Panc1 (cell line): ENCODE data around the gene RARB. TPM values are rescaled to one million over a fixed set of nuclear protein-coding genes. Genes with fewer than 3 reads are reported as not detected.

ENCODE experiments used
- ATAC-seq: fragments of 200-7000 bp; cut with Tn5 transposase; 2 replicates; pipeline ENCODE4 v1.9.1; 2020; ENCODE audit warnings: mild to moderate bottlenecking, moderate library complexity
- BruUV-seq: library from RNA; stranded (reverse); fragments of 400-500 nt; replicated peaks from 2 replicates; lab custom pipeline; 2021; lab: Mats Ljungman, UMichigan
- CTCF ChIA-PET: fragments of 300-600 bp; sonication (Branson Sonifier 250); formaldehyde crosslinking; loops from one replicate; lab custom pipeline; 2022; ENCODE audit warnings: antibody characterized with exemption; lab: Charles Lee
- POLR2A ChIA-PET: fragments of 300-600 bp; sonication (Branson Sonifier 250); formaldehyde crosslinking; loops from one replicate; lab custom pipeline; 2022; ENCODE audit warnings: antibody characterized with exemption; lab: Charles Lee
- DNase-seq: peaks from one replicate; pipeline ENCODE4 v3.0.0-alpha.2; 2010; ENCODE audit warnings: low read depth, low spot score
- H3K27ac ChIP-seq: 2 replicates; pipeline ENCODE4 v1.5.1; 2011; ENCODE audit warnings: mild to moderate bottlenecking, low read length, inconsistent platforms
- H3K27me3 ChIP-seq: fragments of 200-500 bp; sonication (Bioruptor generic); 2 replicates; pipeline ENCODE4 v1.6.0; 2014; ENCODE audit warnings: low read length, inconsistent platforms; ENCODE audit not compliant: control insufficient read depth, insufficient read depth
- H3K36me3 ChIP-seq: fragments of 200-500 bp; sonication (Bioruptor generic); 2 replicates; pipeline ENCODE4 v1.5.1; 2014; ENCODE audit warnings: inconsistent platforms, mild to moderate bottlenecking, low read length, moderate library complexity; ENCODE audit not compliant: control insufficient read depth, insufficient read depth
- H3K4me1 ChIP-seq: 2 replicates; pipeline ENCODE4 v1.5.1; 2011; ENCODE audit warnings: inconsistent platforms, mild to moderate bottlenecking, low read length, moderate library complexity; ENCODE audit not compliant: control insufficient read depth, insufficient read depth
- H3K4me3 ChIP-seq, 2 experiments: 2 replicates each; pipeline ENCODE4 v1.5.1; 2011 to 2012; ENCODE audit warnings: low read depth in 2 of 2, low read length in 2 of 2, mild to moderate bottlenecking in 2 of 2, inconsistent platforms in 1 of 2, moderate library complexity in 1 of 2
- H3K9me3 ChIP-seq: fragments of 200-500 bp; sonication (Bioruptor generic); 2 replicates; pipeline ENCODE4 v1.5.1; 2014; ENCODE audit warnings: low read depth, mild to moderate bottlenecking, inconsistent platforms, low read length, moderate library complexity; ENCODE audit not compliant: control insufficient read depth, insufficient read depth
- POLR2AphosphoS5 ChIP-seq: IDR thresholded peaks from 2 replicates; pipeline ENCODE4 v1.6.1; 2012; ENCODE audit warnings: mild to moderate bottlenecking, low read depth, low read length, moderate library complexity
- SIN3A ChIP-seq: IDR thresholded peaks from 2 replicates; pipeline ENCODE4 v1.6.1; 2012; ENCODE audit warnings: low read depth, mild to moderate bottlenecking, low read length, moderate library complexity, borderline replicate concordance; ENCODE audit not compliant: insufficient read depth
- TCF7L2 ChIP-seq: IDR thresholded peaks from 2 replicates; pipeline ENCODE4 v1.6.1; 2011; ENCODE audit warnings: mild to moderate bottlenecking, low read depth, low read length, inconsistent platforms
- in situ Hi-C: cut with HindIII; loops from 2 replicates; pipeline ENCODE4 v1.10.0; 2016; ENCODE audit warnings: low sequenced_read_pairs, low pct_unique_long_range_greater_than_20kb
- intact Hi-C: fragments of 100-400 bp; cut with micrococcal nuclease; formaldehyde crosslinking; loops from one replicate; pipeline ENCODE4 v1.10.0; 2022; ENCODE audit not compliant: unreplicated experiment
- total RNA-seq: library from RNA; stranded (reverse); gene quantifications from one replicate; pipeline ENCODE4 v1.2.1, GENCODE V29; 2021; ENCODE audit not compliant: unreplicated experiment
- TF ChIP-seq, protein P1 (sequence below), 2 experiments: IDR thresholded peaks; 2 replicates each; pipeline ENCODE4 v1.6.1; 2011 to 2012; ENCODE audit warnings: low read depth in 2 of 2, control low read depth in 1 of 2, low read length in 1 of 2, mild to moderate bottlenecking in 1 of 2, moderate library complexity in 1 of 2; ENCODE audit not compliant: insufficient read depth in 1 of 2
- TF ChIP-seq, protein P2 (sequence below): fragments of 450-650 bp; IDR thresholded peaks from 2 replicates; pipeline ENCODE4 v1.5.1; 2017; ENCODE audit warnings: mild to moderate bottlenecking

The RARB gene
- total RNA-seq, 1 experiment from 2014 or later = not detected

DNA sequence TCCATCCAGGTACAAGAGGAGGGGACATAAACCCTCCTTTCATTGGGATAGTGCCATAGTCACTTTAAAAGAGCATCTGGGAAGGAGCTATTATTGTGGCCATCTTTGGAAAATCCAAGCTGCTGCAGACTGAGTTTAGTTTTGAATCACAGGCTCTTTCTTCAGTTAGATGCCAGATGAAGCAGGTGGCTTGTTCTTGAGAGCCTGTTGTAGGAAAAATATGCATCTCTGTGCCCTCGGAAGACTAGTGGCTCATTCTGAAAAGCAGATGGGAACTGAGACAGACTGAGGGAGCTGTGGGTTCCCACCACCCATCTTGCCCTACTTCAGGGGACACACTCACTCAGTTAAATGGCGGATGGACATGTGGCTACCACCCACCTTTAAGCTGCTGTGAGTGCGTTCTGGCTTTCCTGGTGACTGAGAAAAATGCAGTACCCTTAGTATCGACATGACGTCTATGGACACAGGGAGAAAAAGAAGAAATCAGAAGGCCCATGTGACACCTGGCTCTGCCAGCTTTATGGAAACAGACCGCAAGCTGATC is 50.2 kb downstream of the RARB start:
- in situ Hi-C loops = no loop called here
- DNase-seq (no peak), ATAC-seq (no peak)
- Histone ChIP-seq H3K4me1 (no peaks in the 10 kb centered on the region), H3K9me3 (no peaks in the 10 kb centered on the region), H3K36me3 (no peaks in the 10 kb centered on the region), H3K27me3 (no peaks in the 10 kb centered on the region), H3K27ac (no peak overlapping the region), H3K4me3 (no peak overlapping the region)
- BruUV-seq = no TSS peak
- POLR2A ChIA-PET = no interaction called here
- intact Hi-C loops = no loop called here
- TF ChIP-seq, protein P1, sequence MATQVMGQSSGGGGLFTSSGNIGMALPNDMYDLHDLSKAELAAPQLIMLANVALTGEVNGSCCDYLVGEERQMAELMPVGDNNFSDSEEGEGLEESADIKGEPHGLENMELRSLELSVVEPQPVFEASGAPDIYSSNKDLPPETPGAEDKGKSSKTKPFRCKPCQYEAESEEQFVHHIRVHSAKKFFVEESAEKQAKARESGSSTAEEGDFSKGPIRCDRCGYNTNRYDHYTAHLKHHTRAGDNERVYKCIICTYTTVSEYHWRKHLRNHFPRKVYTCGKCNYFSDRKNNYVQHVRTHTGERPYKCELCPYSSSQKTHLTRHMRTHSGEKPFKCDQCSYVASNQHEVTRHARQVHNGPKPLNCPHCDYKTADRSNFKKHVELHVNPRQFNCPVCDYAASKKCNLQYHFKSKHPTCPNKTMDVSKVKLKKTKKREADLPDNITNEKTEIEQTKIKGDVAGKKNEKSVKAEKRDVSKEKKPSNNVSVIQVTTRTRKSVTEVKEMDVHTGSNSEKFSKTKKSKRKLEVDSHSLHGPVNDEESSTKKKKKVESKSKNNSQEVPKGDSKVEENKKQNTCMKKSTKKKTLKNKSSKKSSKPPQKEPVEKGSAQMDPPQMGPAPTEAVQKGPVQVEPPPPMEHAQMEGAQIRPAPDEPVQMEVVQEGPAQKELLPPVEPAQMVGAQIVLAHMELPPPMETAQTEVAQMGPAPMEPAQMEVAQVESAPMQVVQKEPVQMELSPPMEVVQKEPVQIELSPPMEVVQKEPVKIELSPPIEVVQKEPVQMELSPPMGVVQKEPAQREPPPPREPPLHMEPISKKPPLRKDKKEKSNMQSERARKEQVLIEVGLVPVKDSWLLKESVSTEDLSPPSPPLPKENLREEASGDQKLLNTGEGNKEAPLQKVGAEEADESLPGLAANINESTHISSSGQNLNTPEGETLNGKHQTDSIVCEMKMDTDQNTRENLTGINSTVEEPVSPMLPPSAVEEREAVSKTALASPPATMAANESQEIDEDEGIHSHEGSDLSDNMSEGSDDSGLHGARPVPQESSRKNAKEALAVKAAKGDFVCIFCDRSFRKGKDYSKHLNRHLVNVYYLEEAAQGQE (IDR thresholded peaks at IDR 0.05; ENCODE audit: insufficient read depth in 1 of 2, low read depth in 2 of 2, low read length in 1 of 2) = no peak
- no peak for TF ChIP-seq TCF7L2
- TF ChIP-seq, protein P2, sequence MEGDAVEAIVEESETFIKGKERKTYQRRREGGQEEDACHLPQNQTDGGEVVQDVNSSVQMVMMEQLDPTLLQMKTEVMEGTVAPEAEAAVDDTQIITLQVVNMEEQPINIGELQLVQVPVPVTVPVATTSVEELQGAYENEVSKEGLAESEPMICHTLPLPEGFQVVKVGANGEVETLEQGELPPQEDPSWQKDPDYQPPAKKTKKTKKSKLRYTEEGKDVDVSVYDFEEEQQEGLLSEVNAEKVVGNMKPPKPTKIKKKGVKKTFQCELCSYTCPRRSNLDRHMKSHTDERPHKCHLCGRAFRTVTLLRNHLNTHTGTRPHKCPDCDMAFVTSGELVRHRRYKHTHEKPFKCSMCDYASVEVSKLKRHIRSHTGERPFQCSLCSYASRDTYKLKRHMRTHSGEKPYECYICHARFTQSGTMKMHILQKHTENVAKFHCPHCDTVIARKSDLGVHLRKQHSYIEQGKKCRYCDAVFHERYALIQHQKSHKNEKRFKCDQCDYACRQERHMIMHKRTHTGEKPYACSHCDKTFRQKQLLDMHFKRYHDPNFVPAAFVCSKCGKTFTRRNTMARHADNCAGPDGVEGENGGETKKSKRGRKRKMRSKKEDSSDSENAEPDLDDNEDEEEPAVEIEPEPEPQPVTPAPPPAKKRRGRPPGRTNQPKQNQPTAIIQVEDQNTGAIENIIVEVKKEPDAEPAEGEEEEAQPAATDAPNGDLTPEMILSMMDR = no peak
- TF ChIP-seq POLR2AphosphoS5 = no peak
- TF ChIP-seq SIN3A = no peak
- CTCF ChIA-PET = no interaction called here

DNA sequence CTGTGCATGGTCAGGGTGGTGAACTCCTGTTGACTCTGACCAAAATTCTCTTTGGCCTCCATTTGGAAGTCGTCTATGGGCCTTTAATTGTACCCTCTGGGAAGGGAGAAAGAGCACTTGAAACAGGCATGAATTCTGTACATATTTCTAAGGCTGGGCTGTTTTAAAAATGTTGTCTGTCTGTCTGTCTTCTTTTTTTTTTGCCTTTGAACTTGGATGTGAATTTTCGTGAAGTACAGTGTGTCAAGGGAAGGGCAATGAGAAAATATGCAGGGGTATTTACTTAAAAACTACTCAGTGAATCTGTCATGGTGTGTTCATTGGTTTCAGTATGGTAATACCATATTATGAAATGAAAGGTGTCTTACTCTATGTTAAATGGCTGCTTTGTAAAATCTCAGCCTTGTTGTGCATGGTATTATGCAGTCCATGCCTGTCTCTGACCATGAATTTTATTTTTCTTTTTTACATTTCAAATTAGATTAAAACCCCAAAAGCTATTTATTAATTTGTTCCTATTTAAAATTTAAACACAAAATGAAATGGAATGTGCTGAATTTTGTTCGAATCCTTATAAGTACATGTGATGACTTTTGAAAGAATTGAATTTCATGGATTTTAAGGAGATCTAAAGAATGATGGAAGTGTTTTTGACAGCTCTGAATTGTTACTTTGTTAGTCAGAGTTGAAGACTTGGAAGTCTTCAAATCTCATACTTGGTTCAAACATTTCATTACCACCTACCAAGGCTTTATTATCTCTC is 51.1 kb downstream of the RARB start:
- no TSS peak for BruUV-seq
- ChIA-PET CTCF (no interaction called here), POLR2A (no interaction called here)
- Histone ChIP-seq H3K27me3 (no peaks in the 10 kb centered on the region), H3K4me1 (no peaks in the 10 kb centered on the region), H3K4me3 (no peak overlapping the region), H3K36me3 (no peaks in the 10 kb centered on the region), H3K27ac (no peak overlapping the region), H3K9me3 (no peaks in the 10 kb centered on the region)
- TF ChIP-seq, protein P1 (IDR thresholded peaks at IDR 0.05; ENCODE audit: insufficient read depth in 1 of 2, low read depth in 2 of 2, low read length in 1 of 2) = no peak
- TF ChIP-seq TCF7L2 (no peak), SIN3A (no peak), POLR2AphosphoS5 (no peak)
- TF ChIP-seq, protein P2 = no peak
- intact Hi-C loops = no loop called here
- no peak for ATAC-seq
- DNase-seq = no peak
- in situ Hi-C loops = no loop called here
